OCI-LY1 (cell line): Measurements from ENCODE around the gene KRT32.

Experiments used
- CTCF ChIP-seq: fragments of 200-600 bp; sonication (generic), shearing (Covaris generic); IDR thresholded peaks from 2 replicates; pipeline ENCODE4 v1.5.1; 2017; ENCODE audit warnings: mild to moderate bottlenecking, antibody characterized with exemption, low read length, moderate library complexity, mixed read lengths
- EZH2 ChIP-seq: fragments of 200-600 bp; sonication (generic), shearing (Covaris generic); IDR thresholded peaks from 2 replicates; pipeline ENCODE4 v1.8.0; 2017; ENCODE audit warnings: borderline replicate concordance, mixed run types, mild to moderate bottlenecking, antibody characterized with exemption, low read length, moderate library complexity, mixed read lengths

GRCh38 chr17:41411072-41411840 is 55.9 kb downstream of the KRT32 start:
- no peak for TF ChIP-seq CTCF
- no peak for TF ChIP-seq EZH2
